ENCODE data around the gene CYP27C1.
"Not testable (repeated sequence)": the region's sequence is repeated elsewhere in the genome, so short reads cannot be mapped to it uniquely, and the experiment has no call there.

CYP27C1 gene

DNA sequence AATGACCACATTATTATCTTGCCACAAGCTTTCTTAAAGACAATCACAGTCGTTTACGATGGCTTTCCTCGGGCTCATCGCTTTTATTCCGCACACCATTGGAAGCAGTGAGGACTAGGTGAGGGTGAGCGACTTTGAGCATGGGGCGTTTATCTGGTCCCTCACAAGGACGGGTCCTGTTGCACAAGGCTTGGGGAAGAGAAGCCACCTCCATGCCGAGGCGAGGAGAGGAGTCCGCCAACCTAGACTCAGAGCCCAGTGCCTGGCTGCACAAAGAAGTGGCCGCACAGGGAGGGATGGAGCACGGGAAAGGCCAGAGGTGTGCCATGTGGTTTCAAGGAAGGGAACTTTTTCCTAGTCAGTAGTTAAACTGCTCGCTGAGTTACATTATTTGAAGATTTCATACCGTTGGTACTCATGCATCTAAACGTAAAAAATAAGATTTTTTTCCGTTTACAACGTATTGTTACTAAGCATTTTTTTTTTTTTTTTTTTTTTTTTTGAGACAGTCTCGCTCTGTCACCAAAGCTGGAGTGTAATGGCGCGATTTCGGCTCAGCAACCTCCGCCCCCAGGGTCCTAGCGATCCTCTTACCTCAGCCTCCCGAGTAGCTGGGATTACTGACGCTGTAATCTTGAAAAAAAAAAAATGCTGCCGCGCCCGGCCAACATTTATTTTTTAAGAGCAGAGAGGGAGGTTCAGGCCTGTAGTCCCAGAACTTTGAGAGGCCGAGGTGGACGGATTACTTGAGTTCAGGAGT is 849 bp upstream of the CYP27C1 start:
- no peak for DNase-seq

DNA sequence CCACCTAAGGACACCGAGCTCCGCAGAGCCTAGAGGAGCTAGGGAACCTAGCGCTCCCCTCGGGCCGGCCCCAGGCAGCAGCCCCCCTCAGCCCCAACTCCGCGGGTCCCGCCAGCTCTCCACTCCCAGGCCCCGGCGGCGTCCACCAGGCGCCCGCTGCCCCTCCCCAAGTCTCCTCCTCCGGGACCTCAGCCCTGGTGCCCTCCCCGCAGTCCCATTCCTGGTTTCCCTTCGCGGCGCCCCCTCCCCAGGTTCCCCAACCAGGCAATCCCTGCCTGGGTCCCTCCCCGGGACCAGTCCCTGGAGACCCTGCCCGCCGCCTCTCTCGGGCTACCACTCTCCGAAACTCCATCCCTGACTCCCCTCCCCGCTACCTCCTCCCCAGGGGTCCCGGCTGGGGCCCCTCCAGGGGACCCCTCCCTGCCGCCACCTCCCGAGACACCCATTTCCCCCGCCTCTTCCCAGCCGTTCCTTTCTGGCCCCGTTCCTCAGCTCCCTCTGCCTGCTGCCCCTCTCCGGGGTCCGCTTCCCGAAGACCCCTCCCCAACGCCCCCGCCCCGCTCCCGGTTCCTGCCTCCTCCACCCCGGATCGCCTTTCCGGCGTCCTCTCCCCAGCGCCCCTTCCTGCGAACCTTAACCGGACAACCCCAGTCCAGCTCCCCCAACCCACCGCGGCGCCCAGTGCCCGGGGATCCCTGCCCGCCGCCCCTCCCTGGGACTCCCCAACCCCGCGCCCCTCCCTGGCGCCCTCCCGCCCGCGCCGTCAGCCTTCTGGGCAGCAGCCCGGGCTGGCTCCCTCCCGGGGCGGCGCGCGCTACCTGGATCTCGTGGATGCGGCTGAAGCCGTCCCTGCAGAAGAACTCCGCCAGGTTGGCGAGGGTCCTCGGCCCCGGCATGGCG is 678 bp downstream of the CYP27C1 start:
- no peak for DNase-seq

DNA sequence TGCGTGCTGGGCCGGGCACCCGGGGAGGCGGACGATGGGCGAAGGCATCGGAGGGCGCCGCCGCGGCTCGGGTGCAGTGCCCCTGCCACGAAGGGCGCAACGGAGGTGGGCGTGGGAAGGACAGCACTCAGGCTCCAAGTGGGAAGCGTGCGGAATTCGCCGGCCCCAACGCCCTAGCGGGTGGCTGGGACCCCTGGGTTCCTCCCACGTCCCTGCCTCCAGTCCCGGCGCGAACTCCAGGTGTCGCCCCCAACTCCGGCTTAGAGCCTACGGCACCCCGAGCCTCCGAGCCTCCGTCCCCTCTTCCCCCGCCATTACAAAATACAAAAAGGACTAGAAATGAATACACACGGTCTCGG is 1.3 kb downstream of the CYP27C1 start:
- no peak for DNase-seq

DNA sequence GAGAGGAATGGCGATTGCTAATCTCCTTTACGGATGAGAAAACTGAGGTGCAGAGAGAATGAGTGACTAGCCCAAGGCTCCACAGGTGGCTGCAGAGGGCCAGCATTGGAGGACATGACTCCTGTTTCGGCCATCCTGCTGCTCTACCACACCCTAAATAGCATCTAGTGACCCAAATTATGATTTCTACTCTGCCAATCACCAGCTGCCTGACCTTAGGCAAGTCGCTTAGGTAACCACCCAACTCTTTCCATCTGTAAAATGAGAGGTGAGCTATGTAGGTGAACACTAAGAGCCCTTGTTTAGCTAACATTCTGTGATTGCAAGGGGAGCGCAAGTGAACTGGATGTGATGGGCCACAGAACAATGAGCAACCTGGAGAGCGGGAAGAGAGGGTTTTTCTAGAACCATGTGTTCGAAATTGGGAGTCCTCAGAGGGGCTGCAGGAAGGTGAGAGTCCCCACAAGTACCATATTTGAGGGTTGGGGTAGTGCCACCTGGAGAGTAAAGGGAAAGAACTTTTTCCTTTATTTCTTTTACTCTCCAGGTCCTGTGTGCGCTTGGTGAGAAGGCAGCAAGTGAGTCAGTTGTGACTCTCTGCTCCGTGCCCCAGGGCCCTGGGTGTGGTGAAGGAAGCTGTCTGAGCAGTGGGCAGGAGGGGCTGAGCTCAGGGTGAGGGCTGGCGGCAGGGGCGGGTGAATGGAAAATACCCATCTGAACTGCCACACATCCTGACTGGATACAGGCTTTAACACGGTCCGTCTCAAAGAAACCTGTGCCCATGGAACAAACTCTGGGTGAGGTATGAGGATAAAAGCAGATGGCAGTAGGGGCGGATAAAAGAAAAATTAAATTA is 2.4 kb downstream of the CYP27C1 start:
- DNase-seq = no peak

DNA sequence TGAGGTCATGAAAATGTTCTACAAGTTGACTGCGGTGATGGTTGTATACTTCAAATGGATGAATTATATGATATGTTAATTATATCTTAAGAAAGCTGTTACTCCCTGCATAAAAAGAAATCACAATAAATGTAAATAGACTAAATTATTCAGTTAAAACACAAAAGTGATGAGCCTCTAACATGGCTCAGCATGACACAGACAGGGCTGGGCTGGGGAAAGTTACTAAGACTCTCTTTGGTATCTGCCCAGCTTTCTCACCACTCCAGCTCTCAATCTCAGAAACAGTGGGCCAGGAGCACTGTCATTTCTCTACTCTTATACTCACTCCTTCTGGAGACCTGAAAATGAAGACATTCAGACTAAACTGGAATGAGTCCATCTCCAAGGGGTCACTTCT is 3.5 kb downstream of the CYP27C1 start:
- no peak for DNase-seq

DNA sequence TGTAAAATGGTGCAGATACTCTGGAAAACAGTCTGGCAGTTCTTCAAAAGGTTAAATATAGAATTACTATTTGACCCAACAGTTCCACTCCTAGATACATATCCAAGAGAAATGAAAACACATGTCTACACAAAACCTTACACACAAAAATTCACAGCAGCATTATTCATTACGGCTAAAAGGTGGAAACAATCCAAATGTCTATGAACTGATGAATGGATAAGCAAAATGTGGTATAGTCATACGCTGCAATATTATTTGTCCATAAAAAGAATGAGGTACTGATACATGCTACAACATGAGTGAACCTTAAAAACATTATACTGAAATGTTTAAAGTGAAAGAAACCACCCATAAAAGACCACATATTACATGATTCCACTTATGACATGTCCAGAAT is 4.0 kb downstream of the CYP27C1 start:
- no peak for DNase-seq

DNA sequence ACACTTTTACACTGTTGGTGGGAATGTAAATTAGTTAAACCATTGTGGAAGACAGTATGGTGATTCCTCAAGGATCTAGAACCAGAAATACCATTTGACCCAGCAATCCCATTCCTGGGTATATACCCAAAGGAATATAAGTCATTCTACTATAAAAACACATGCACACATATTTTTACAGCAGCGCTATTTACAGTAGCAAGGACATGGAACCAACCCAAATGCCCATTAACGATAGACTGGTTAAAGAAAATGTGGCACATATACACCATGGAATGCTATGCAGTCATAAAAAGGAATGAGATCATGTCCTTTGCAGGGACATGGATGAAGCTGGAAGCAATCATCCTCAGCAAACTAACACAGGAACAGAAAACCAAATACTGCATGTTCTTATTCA is 5.9 kb downstream of the CYP27C1 start:
- DNase-seq = not testable (repeated sequence)

DNA sequence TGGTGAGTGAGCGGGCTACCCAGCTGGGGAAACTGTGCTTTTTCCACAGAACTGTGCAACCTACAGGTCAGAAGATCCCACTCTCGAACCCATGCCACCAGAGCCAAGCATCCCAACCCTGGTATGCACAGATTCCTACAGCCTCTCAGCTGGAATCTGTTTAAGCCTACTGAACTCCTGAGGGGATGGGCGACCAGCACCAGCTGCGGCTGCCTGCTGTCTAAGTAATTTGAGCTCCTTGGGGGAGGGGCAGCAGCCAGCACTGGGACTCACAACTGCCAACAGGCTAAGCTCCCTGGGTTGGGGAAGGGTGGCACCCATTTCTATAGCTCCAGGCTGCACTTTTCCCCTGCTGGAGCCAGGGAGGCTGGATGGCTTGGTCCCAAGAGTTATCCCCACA is 11.8 kb downstream of the CYP27C1 start:
- DNase-seq = no peak

DNA sequence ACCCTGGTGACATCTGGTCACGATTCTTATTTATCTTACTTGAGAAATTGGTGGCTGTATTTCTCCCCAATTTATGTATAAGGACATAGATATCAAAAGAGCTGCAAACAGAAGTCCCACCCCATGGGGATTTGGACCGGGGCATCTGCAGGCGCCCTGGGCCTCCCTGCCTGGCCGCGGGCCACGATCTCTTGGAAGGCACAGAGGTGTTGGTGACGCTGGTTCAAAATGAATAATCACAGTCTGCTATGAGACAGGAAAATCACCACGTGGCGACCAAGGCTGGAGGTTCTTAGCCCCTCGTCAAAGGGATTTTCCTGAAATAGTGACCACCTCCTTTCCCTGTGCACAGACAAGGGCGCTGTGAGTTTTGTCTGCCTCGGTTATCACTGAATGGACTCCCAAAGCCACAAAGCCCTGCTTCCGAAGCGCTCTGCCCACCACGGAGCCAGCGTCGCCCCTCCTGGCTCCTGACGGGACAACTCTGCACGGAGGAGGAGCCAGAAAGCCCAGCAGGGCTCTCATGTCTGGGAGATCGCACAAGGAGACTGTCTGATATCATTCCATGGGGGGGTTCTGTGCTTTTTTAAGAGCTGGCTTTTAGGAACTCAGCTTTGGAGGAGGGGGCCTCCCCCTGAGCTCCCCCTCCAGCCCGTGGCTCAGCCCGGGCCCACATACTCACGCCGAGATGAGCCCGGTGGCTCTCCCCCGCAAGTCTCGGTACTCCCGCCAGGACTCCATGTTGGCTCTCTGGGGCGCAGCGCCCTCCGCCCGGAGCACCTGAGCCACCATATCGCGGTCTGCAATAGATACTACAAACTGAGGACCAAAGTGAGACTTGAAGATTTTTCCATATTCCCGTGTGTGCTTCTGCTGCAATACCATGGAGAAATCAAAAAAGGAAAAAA is 14.6 kb downstream of the CYP27C1 start:
- no peak for DNase-seq

DNA sequence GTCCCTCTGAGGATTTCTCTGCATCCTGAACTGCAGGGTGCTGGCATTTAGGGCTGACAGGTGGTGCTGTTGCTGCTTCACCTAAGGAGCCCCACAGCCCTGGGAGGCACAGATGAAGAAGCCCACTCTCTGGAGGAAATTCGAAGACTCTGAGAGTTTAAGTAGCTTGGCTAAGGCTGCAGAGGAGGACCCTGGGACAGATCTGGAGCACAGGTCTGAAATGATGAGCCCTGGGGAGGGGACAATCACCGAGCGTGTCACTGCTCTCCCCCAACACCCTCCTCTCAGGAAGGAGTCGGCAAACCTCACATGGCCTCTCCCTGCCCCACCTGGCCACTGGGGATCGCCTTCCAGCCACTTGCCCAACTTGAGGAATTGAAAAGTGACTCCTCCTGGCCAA is 18.6 kb downstream of the CYP27C1 start:
- DNase-seq = no peak

DNA sequence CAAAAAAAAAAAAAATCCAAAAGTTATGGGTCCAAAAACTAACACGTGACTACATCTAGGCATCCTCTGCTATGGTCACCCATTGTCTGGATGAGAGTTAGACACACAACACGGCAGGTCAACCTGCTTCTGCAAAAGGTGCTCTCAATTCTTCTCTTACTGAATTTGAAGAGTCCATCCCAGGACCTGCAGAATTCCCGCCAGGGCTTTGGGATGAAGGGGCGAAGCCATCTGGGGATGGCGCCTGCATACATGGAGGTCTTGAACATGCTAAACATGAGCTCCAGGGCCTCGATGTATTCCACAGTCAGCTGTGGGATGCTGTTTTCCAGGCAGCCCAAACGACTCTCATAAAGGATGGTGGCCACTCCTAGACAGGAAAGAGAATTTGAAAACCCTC is 19.1 kb downstream of the CYP27C1 start:
- DNase-seq = no peak

DNA sequence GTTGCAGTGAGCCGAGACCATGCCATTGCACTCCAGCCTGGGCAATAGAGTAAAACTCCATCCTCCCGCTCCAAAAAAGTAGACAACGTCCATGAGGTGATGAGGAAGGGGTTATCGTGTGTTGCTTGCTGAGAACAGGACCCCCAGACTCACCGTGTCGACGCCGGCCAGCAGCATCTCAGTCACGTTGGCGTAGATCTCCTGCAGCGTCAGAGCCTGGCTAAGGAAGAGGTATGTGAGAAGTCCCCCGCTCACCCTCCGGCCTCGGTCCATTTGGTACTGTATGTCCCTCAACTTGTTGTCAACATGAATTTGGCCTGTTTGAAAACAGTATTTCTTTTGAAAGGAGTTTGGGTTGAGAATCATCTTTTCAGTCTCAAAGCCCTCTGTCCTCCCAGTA is 20.9 kb downstream of the CYP27C1 start:
- DNase-seq = no peak

DNA sequence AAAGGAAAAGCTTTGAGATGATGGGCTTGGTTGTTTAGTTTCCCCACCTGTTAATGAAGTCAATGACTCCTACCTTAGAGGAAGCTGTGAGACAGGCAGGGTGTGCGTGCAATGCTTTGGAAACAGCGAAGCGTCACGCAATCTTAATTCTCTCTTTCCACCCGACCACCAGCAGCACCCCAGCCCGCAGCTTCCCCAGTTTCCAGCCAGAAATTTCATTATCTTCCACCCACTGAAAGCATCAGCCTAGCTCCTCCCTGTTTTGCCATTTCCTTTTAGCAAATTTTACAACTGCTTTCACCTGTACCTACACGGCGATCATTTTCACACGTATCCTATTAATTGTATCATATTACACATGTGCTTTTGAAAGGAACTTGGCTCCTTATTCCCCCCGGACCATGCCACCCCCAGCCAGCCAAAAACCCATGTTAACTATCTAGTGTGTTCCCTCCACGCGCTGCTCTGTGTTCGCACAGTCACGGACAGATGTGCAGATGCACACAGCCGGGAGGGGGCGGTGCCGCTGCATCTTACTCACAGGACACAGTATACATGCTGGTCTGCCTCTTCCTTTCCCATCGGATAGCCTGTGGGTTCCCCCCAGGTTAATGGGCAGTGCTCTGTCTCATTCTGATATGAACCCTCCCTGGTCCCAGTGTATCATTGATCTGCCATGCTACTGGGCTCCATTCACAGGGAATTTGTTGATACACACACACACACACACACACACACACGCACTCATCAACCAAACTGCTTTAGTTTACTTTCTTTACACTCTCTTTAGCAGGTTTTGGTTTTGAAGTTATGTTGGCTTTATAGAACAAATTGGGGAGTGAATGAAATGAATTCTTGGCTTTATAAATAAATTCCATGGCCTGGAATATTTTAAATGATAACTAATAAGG is 22.4 kb downstream of the CYP27C1 start:
- DNase-seq = no peak

DNA sequence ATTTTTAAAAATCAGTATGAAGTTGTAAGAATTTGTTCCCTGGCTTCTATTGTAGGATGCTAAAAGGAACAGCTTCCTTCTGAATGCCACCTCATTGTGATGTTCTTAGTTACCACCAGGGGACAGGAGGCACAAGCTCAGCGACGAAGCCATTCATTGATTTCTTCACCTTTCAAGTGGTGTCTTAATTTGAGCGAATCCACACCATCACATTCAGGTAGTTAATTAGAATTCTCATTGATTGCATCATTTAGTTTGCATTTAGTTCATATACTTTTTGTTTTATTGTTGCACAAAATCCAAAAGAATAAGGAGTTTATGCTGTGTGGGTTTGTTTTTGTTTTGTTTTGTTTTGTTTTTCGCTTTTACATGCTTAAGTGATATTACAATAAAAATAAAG is 23.1 kb downstream of the CYP27C1 start:
- no peak for DNase-seq

DNA sequence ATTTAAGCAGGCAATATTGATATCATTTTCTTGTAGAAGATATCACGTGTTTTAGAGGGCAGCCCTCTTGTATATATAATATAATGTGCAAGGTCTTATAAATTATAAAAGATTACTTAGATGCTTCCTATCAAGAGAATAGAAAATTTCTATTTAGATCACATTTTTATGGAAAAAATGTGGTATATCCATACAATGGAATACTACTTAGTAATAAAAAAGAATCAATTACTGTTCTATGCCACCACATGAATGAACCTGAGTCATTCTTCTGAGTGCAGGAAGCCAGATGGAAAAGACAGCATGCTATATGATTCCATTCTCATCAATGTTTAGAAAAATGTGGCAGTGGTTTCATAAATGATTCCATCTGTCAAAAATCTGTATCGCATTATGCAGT is 23.6 kb downstream of the CYP27C1 start:
- DNase-seq = no peak

DNA sequence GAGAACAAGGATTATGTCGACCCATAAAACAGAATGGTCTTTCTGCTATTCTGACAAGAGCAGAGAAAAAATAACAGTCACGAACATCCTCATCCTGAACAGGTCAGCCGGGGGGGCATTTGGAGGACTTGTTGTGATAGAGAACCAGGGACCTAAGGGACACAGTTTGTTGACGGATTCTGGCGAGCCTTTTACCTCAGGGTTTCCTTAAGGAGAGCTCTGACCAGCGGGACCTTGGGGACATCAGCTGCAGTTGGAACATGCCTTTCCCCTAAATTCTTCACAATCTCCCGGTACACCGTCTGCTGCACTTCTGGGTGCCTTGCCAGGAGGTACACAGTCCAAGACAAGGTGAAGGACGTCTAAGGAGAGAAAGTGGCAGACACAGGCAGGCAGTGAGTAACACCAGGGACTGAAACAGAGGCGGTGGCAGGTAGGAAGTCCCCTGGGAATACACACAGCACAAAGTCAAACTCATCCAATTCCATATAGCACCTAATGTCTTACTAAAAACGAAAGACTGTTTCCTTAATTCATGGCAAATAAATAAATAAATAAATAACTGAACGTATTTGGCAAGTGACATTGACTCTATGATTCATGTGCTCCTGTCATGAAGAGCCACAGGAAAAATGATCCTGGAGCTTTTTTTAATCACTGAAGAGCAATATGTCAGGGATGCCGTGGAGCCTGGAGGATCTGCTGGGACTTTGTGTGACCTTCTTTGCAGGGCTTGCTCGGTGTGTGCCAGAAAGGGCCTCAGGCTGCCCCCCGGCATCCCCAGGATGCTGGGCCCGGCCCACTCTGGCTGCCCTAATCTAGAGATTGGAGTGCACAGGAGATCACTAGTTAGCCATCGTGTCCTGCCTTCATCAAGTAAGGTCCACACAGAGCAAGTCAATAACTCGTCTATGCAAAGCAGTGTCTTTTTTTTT is 24.7 kb downstream of the CYP27C1 start:
- no peak for DNase-seq

DNA sequence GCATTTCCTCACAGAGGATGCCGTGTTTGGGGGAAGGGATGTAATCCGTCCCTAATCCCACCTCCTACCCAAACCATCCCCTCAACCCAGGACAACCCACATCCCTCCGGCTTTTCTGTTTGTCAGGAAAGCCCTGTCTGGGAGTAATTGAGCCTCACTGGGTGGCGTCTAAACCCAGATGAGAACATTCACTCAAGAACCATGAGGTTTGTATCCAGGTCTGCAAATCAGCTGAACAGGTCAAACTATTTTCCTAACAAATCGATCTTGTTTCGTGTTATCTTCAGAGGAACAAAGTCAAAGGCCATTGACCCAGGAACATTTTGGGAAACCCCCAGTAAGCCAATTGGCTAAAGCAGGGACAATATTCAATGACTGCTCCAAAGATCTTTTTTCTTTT is 25.7 kb downstream of the CYP27C1 start:
- DNase-seq = no peak

DNA sequence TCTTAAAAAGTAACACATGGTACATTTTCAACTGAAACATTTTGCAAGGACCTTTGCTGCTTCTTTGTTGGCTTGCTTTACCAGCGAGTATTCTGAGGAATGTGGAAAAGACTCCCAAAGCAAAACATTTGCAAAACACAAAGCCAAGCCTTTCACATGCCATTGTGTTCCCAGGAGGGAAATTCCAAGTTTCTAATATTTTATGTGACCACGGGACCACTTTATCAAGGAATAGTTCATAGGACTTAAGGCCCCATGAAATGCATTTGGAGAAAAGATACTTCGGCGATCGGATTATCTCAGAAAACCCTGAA is 26.2 kb downstream of the CYP27C1 start:
- no peak for DNase-seq

DNA sequence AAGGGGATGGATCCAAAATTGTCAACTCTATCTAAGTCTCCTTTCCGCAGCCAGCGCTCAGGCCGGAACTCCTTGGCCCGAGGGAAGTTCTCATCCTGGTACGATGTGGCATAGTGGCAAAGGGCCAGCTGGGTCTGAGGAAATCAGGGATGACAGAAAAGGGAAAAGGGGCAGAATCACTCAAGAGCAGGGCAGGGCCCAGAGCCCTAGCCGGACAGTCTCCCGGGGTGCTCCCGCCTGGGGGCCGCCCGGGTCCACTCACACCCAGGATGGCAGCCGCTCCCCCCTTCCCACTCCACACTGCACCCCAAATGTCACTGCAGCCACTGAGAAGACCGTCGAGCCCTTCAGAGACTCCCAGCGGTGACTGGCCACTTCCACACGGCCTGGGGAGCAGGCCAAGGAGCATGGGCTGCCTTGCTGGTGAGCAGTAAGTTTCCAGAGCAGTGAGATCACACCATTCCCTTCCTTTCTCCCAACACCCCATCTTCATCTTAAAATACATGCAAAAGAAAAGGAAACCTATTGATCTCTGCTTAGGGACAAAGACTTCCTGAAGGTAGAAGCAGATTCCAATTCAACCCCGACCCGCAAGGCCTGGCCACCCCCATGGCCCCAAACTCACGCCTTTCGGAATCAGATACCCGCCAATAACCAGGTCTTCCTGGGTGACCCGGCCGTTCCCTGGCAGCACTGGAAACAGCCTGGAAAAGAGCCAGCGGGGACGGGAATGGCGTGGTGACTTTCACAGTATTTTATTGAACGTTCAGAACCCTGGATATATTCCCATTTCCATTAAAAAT is 26.7 kb downstream of the CYP27C1 start:
- no peak for DNase-seq

All from midbrain (tissue), 1 donor.